ENCODE measurements around the gene SEPTIN12.
"Not testable (repeated sequence)": the region's sequence is repeated elsewhere in the genome, so short reads cannot be mapped to it uniquely, and the experiment has no call there.

SEPTIN12 gene

GRCh38 chr16:4752351-4753100 lies 35.6 kb downstream of the SEPTIN12 start:
- DNase-seq (ENCODE audit: low spot score) = no peak

DNA sequence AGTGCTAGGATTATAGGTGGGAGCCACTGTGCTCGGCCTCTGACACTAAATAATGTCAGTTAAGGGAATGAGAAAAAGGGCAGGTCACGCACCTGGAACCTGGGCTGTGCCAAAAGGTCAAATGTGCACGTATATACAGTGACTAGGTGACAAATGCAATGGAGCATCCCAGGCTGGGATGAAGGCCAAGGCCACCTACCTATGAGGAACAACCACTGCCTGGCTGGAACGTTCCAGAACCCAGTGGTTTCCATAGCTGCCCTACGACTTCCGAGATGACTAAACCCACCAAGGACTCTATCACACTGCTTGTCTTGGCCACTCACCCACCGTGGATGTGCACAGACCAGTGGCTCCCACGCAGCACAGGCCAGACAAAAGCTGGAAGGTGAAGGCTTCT lies 37.2 kb downstream of the SEPTIN12 start:
- DNase-seq (ENCODE audit: low spot score) = no peak

DNA sequence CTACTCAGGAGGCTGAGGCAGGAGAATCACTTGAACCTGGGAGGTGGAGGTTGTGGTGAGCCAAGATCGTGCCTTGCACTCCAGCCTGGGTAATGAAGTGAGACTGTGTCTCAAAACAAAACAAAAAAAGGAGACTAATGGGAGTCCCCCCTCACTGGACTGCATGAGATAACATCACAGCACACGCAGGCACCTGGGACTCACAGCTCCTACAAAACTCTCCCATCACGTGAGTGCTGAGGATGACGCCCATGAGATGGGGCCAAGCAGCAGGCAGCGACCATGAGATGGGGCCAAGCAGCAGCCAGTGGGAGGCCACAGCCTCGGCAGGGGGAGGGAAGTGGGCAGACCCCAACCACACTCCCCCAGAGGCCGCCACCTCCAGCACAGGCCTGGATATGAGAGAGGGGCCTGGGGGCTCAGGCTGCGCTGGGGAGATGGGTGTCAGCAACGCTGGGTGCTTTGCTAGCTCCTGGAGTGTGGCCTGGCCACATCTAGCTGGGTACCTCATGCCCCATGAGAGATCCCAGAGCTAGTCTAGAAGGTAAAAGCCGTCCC lies 38.4 kb downstream of the SEPTIN12 start:
- no peak for DNase-seq (ENCODE audit: low spot score)

- DNase-seq (ENCODE audit: low spot score) = no peak
Measured at GRCh38 chr16:4748682-4749411, 39.3 kb downstream of the SEPTIN12 start.

DNA sequence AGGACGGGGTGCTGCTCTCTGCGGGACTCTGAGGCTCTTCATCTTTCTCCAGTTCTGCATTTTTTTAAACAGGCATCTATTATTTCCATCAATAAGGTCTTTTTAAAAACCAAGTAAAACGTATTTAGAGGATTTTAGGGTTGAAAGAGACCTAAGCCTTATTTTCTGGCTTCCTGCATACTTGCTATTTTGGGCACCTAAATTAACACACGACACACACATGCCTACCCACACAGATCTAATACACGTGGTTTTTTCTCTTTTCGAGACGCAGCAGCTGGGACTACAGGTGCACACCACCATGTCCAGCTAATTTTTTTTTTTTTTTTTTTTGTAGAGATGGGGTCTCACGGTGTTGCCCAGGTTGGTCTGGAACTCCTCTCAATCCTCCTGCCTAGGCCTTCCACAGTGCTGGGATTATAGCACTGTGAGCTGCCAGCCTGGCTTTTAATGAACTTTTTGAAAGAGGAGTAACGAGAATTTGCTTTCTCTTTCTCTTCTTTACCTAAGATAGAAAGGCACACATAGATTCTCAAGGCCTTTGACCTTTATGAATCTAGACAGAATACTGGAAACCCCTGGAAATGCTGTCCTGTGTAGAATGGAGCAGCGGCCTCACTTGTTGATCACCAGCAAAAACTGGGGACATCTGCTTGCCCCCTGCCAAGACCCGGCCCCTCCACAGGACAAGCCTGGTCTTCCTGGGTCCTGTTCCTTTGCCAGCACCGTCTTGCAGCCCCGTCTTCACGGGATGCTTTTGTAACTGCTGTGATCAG lies 40.1 kb downstream of the SEPTIN12 start:
- DNase-seq (ENCODE audit: low spot score) = no peak

GRCh38 chr16:4746991-4747574 lies 41.1 kb downstream of the SEPTIN12 start:
- DNase-seq (ENCODE audit: low spot score) = no peak

GRCh38 chr16:4746215-4746614 lies 41.9 kb downstream of the SEPTIN12 start:
- no peak for DNase-seq (ENCODE audit: low spot score)

DNA sequence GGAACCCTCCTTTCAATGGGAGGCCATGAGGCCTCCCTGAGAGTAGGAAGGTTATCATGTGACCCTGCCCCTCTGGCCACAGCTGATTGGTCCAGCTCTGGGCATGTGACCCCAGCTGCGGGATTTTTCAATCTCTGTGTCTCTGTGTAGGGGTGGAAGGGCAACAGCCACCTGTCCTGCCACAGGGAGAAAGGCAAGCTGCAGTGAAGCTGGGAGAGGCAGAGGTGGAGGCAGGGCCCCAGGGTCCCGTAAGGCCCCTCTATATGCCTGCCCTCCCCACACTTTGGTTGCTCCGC lies 42.9 kb downstream of the SEPTIN12 start:
- DNase-seq (ENCODE audit: low spot score) = no peak

- DNase-seq (ENCODE audit: low spot score) = no peak
Measured at GRCh38 chr16:4744555-4745273, 43.4 kb downstream of the SEPTIN12 start.

- DNase-seq (ENCODE audit: low spot score) = no peak
Measured at GRCh38 chr16:4743226-4743878, 44.8 kb downstream of the SEPTIN12 start.

DNA sequence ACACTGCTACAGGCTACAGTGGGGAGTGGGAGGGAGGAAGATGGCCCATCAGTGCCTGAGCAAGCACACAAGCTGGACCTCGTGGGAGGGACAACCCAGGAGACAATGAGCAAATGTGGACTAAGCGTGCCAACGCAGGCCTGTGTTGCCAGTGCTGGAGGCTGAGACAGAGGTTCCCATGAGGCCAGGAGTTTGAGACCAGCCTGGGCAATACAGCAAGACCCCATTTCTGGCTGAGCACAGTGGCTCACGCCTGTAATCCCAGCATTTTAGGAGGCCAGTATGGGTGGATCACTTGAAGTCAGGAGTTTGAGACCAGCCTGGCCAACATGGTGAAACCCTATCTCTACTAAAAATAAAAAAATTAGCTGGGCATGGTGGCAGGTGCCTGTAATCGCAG lies 49.8 kb downstream of the SEPTIN12 start:
- not testable (repeated sequence) for DNase-seq (ENCODE audit: low spot score)

- DNase-seq (ENCODE audit: low spot score) = no peak
Measured at GRCh38 chr16:4737545-4737944, 50.6 kb downstream of the SEPTIN12 start.

- no peak for DNase-seq (ENCODE audit: low spot score)
Measured at GRCh38 chr16:4736546-4736945, 51.6 kb downstream of the SEPTIN12 start.

DNA sequence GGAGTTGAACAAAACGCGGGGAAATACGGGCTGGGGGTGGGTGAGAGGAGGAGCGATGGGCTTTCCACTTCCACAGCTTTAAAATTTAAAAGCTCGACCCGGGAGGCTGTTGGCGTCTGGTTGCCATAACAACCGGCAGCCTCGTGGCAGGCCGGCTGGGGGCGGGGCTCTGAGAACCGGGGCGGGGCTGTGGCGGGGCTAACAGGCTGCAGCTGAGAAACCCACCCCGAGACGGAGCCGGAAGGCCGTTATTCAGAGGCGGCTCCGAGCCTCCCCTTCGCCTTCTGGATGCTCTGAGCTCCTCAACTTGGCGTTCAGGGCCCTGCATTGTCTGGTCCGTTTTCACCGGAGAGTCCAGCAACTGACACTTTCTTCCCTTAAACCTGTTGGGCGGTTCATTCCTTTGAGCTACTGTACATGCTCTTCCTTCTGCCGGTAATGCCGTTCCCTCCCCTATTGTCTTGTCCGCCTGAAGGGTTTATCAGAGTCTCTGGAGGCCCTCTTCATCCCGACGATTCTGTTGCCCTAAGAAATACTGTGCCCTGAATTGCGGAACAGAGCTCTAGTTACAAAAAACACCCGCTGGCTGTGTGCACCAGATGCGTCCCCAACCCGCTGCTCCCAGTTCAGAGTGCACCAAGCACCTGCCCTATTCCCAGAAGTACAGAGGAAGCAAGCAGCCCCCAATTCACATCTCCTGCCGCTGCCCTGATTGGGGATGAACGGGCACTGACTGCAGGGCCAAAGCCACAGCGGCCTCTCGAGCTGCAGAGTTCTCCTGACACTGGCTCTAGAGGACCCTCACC lies 53.2 kb downstream of the SEPTIN12 start:
- peak; percentile 93 for DNase-seq (ENCODE audit: low spot score)

DNA sequence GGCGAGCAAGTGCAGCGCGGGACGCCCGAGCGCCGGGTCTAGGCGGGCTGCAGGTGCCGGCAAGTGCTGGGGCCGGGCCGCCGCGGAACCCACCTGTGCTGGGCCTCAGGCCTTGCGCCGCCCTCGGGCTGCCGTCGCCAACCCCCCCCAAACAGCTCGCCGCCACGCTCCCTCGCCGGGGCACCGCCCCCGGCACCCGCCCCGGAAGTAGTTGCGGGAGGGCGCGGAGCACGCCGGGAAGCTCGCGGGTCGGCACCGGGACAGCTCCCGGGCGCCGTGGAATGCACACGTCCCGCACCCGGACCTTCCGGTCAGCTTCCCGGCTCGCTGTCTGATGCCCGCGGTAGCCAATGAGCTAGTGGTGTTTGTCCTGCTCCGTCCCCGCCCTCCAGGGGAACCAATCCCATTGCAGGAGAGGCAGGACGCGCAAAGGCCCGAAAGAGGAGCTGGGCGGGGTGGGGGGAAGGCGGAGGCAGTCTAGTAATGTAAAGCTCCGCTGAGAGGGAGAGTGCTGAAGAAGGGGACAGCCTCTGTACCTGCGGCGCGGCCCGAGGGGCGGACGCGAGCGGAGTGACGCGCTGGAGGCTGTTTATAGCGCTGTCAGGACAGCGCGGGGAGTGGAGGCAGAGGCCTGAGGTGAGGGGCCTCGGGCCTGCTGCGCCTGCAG lies 53.9 kb downstream of the SEPTIN12 start, which contains the start of the genes ANKS3 and DNAAF8:
Gene ANKS3 (minus strand): TSS at position 209 of the 667 bp plus-strand sequence. CDS start 4,122 bp downstream, outside the sequence.
Gene DNAAF8 (plus strand): TSS at position 475 of the 667 bp plus-strand sequence. CDS start 1,978 bp downstream, outside the sequence.
- peak; percentile 96 for DNase-seq (ENCODE audit: low spot score)

GRCh38 chr16:4733747-4734062 lies 54.4 kb downstream of the SEPTIN12 start:
- no peak for DNase-seq (ENCODE audit: low spot score)

DNA sequence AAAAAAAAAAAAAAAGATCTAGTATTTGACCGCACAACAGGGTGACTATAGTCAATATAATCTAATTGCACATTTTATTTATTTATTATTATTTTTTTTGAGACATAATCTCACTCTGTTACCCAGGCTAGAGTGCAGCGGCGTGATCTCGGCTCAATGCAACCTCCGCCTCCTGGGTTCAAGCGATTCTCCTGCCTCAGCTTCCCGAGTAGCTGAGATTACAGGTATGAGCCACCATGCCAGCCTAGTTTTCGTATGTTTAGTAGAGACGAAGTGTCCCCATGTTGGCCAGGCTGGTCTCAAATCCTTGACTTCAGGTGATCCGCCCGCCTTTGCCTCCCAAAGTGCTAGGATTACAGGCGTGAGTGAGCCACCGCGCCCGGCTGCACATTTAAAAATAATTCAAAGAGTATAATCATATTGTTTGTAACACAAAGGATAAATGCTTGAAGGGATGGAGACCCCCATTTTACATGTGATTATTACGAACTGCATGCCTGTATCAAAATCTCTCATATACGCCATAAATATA lies 54.9 kb downstream of the SEPTIN12 start:
- DNase-seq (ENCODE audit: low spot score) = no peak

DNA sequence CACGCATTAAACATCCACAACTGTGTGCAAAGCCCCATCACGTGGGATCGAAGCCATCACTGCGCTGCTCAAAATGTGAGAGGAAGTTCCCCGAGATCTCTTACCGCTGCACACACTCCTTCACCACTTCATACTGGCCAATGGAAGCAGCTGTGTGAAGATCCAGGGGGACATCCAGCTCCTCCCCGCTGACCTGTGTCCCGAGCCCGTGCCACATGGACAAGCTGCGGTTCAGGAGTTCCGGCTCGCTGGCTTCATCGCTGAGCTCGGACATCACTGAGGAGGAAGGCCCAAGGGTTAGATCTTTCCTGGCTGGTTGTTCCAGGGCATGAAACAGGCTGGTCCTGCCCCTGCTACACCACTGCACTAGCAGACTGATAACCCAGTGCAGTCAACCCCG lies 58.3 kb downstream of the SEPTIN12 start:
- DNase-seq (ENCODE audit: low spot score) = no peak

- no peak for DNase-seq (ENCODE audit: low spot score)
Measured at GRCh38 chr16:4728676-4729075, 59.5 kb downstream of the SEPTIN12 start.

Data from ecto neural progenitor cell (in vitro differentiated cells).